Common myeloid progenitor, CD34-positive (primary cell): Measurements from ENCODE around the gene FBXL4.

Experiments used
- CTCF ChIA-PET: fragments of 350-600 bp; sonication (Branson Sonifier 250); formaldehyde crosslinking; loops from one replicate; lab custom pipeline; 2021; ENCODE audit warnings: antibody characterized with exemption; lab: Charles Lee
- POLR2A ChIA-PET: fragments of 350-600 bp; sonication (Branson Sonifier 250); formaldehyde crosslinking; loops from one replicate; lab custom pipeline; 2021; ENCODE audit warnings: antibody characterized with exemption; lab: Charles Lee
- DNase-seq, 3 donors: peaks; one replicate each; pipeline versions ENCODE4 v3.0.0 to v3.0.0-alpha.2; 2013
- H3K27ac ChIP-seq, 2 experiments: 1 replicate in 1 of 2; 2 replicates in 1 of 2; pipeline ENCODE4 v1.7.0; 2013; ENCODE audit warnings: inconsistent platforms in 2 of 2, low read length in 2 of 2, mild to moderate bottlenecking in 2 of 2, low read depth in 1 of 2, moderate library complexity in 1 of 2; ENCODE audit not compliant: severe bottlenecking in 2 of 2, insufficient read depth in 1 of 2, poor library complexity in 1 of 2
- H3K27me3 ChIP-seq, 5 experiments: replicated peaks in 2 of 5; 1 replicate in 3 of 5; 2 replicates in 2 of 5; pipeline versions ENCODE4 v1.6.1 to v1.7.0; 2013; ENCODE audit warnings: low read length in 4 of 5, mild to moderate bottlenecking in 2 of 5, moderate library complexity in 2 of 5, inconsistent platforms in 1 of 5; ENCODE audit not compliant: insufficient read depth in 5 of 5, control insufficient read depth in 4 of 5
- H3K36me3 ChIP-seq, 4 experiments: 1 replicate in 2 of 4; 2 replicates in 2 of 4; pipeline versions ENCODE4 v1.6.1 to v1.7.0; 2013; ENCODE audit warnings: low read length in 3 of 4, control low read depth in 1 of 4, mild to moderate bottlenecking in 1 of 4; ENCODE audit not compliant: control insufficient read depth in 4 of 4, insufficient read depth in 4 of 4
- H3K4me1 ChIP-seq, 4 experiments: 1 replicate in 3 of 4; 2 replicates in 1 of 4; pipeline versions ENCODE4 v1.6.1 to v1.7.1; 2013; ENCODE audit warnings: low read length in 3 of 4, mild to moderate bottlenecking in 3 of 4, control low read depth in 1 of 4, inconsistent platforms in 1 of 4, moderate library complexity in 1 of 4; ENCODE audit not compliant: control insufficient read depth in 4 of 4, insufficient read depth in 4 of 4; ENCODE audit errors: control extremely low read depth in 1 of 4
- H3K4me3 ChIP-seq, 7 experiments: 1 replicate in 4 of 7; 2 replicates in 3 of 7; pipeline versions ENCODE4 v1.5.1 to v1.7.0; 2013; ENCODE audit warnings: mild to moderate bottlenecking in 7 of 7, low read length in 6 of 7, moderate library complexity in 6 of 7, inconsistent platforms in 2 of 7, low read depth in 2 of 7, control low read depth in 1 of 7; ENCODE audit not compliant: insufficient read depth in 4 of 7, control insufficient read depth in 1 of 7; ENCODE audit errors: extremely low read depth in 1 of 7
- H3K9me3 ChIP-seq, 5 experiments: 1 replicate in 4 of 5; 2 replicates in 1 of 5; pipeline versions ENCODE4 v1.6.1 to v1.7.1; 2013; ENCODE audit warnings: low read length in 4 of 5, mild to moderate bottlenecking in 2 of 5, inconsistent platforms in 1 of 5, low read depth in 1 of 5, moderate library complexity in 1 of 5; ENCODE audit not compliant: control insufficient read depth in 4 of 5, insufficient read depth in 2 of 5; ENCODE audit errors: control extremely low read depth in 1 of 5
- WGBS: methylation state at CpG from one replicate; pipeline ENCODE4 v1.1.5; 2013; ENCODE audit not compliant: insufficient coverage; 5-methylcytosine and 5-hydroxymethylcytosine counted together

Gene FBXL4

DNA sequence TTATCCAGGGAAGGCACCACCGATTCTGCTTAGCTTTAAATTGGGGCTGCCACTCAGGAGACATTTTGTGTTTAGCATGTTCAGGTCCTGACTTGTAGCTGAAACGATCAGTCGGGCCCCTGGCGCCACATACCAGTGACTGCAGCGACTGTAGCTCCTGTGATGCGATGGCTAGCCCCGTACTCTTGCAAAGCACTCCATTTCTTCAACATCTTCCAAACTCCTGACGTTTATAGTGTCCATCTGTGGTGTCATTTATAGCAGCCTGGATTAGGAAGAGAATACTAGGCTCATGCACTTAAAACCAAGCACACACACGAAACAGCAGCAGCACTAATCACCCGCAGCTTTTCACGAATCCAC, 100.3 kb downstream of the FBXL4 start:
- peaks cover 2 to 24% (median 16%) of the 10 kb centered on the region in 4 experiments for H3K4me1 ChIP-seq
- H3K27ac ChIP-seq, result no peak overlapping the region
- H3K27me3 ChIP-seq, result peaks cover 33 to 94% (median 60%) of the 10 kb centered on the region in 5 experiments
- H3K4me3 ChIP-seq, result peak overlapping the region in 1 of 7 experiments; percentile 48
- H3K9me3 ChIP-seq, result no peaks in the 10 kb centered on the region
- POLR2A ChIA-PET, result no interaction called here
- CTCF ChIA-PET, result interaction anchor here (1.3 to 2.5 kb wide), 4 partner anchors 11 to 1352 kb away, joined by 3 to 9 read pairs (median 7); no protein-coding TSS in a partner anchor
- 46% methylated on average over 6 of the region's 11 CpGs for WGBS
- DNase-seq, result no peak
- no peaks in the 10 kb centered on the region for H3K36me3 ChIP-seq

DNA sequence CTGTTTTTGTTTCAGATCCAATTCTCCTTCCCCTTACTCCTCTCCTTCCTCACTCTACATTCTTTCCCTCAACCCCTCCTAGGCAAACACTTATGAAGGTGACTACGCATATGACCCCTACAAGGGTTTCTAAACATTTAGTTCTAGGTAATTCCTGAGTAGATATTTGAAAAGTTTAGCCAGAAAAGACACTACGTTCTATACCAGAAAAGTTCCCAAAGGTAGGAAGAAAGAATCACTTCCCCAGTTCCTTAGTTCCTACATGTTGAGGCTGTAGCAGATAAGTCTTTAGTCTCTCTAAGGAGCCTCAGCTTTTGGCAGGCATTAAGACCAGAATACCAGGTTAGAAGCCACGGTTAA, 101.7 kb downstream of the FBXL4 start:
- H3K27me3 ChIP-seq, result peaks cover 35 to 98% (median 68%) of the 10 kb centered on the region in 5 experiments
- WGBS, result 0% methylated on average over 1 of the region's 3 CpGs
- no peaks in the 10 kb centered on the region for H3K36me3 ChIP-seq
- no peak for DNase-seq
- no peak overlapping the region for H3K4me3 ChIP-seq
- H3K27ac ChIP-seq, result no peak overlapping the region
- CTCF ChIA-PET, result interaction anchor here (0.7 to 2.5 kb wide), 6 partner anchors 9 to 1352 kb away, joined by 3 to 9 read pairs (median 3); no protein-coding TSS in a partner anchor
- H3K4me1 ChIP-seq, result peaks cover 2 to 24% (median 16%) of the 10 kb centered on the region in 4 experiments
- POLR2A ChIA-PET, result no interaction called here
- no peaks in the 10 kb centered on the region for H3K9me3 ChIP-seq

DNA sequence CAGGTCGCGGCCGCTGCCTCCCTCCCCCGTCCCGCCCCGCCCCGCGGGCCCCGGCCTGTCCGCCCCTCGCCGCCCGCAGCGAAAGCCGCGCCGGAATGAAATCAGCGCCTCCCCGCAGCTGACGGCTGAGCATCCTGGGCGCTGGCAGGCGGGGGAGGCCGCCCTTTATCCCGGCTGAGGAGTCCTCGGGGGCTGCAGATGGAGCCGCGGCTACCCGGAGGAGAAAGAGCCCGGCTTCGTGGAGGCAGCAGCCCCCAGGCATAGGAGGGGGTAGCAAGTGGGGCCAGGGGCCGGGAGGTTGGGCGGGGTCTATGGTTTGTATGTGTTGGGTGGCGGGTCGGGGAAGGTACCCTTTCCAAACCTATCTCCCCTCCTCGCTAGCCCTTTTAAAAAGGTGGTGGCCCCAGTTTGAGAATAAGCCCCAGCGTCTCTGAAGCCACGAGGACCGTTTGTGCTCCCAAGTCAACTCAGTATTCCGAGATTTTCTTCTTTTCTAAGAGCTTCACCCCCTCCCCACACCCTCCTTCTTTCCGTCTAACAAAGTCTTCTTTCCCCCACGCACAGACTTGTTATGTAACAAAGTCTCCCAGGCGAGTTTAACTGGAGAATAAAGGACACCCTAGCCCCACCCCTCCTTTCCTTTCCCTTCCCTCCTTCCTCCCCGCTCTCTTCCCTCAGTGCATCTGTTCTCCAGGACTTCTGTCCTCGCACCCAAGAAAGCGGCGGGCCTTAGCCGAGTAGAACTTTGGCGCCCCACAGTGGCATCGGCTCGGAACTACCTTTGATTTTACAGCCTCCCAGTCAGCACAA, 102.3 kb downstream of the FBXL4 start:
- Histone ChIP-seq H3K4me3 (peak overlapping the region in 1 of 7 experiments; percentile 19), H3K4me1 (peaks cover 2 to 24% (median 16%) of the 10 kb centered on the region in 4 experiments), H3K27me3 (peaks cover 40 to 99% (median 69%) of the 10 kb centered on the region in 5 experiments), H3K36me3 (no peaks in the 10 kb centered on the region), H3K27ac (no peak overlapping the region), H3K9me3 (no peaks in the 10 kb centered on the region)
- ChIA-PET POLR2A (no interaction called here), CTCF (interaction anchor here (1.0 to 2.5 kb wide), 5 partner anchors 9 to 1352 kb away, joined by 3 to 9 read pairs (median 3); no protein-coding TSS in a partner anchor)
- DNase-seq, result peak; percentile 74 to 83 (median 78)
- under 1% methylated on average over 32 of the region's 50 CpGs for WGBS

DNA sequence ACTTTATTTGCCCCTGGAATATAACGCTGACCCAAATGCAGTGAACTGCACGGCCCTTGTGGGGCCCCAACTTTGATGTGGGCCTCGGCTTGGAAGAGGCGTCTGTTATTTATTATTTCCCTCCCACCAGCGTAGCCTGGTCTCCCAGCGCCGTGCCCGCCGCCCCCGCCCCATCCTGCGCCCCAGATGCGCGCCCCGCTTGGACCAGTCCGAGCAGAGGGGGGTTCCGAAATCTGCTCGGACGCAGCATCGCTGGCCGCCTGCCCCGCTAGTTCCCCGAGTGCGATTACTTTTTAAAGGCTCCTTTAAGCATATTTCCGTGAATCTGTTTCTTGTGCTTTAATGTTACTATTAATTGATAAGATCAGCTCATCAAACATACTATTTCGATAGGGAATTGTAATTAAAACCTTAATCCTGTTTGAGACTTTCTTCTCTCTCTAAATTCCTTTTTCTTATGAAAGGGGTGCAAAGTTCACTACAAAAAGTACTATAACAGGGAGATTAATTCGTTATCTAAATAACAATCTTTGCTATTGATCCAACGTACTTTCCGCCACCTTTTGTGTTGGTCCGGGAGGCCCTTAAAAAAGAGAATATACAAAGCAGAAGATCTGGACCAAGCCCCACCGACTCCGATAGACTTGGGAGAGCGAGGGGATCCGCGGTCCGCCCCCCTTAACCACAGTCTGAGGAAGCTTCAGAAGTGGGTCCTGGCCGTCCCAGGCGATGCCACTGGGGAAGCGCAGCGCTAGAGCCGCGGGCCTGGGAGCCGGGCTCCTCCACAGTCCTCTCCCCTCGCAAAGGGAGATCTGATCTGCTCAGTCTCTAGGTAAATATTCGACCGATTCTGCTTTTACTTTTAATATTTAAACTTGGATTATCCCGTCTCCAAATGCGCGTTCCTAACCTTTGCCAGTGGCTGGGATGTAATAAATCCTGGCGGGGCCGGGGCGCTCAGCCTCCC, 103.2 kb downstream of the FBXL4 start:
- DNase-seq, result no peak
- Histone ChIP-seq H3K4me3 (peak overlapping the region in 1 of 7 experiments; percentile 19), H3K27ac (no peak overlapping the region), H3K36me3 (no peaks in the 10 kb centered on the region), H3K27me3 (peaks cover 42 to 100% (median 73%) of the 10 kb centered on the region in 5 experiments), H3K4me1 (peaks cover 2 to 24% (median 16%) of the 10 kb centered on the region in 4 experiments), H3K9me3 (no peaks in the 10 kb centered on the region)
- CTCF ChIA-PET, result interaction anchor here (1.5 to 1.6 kb wide), 2 partner anchors 15 to 75 kb away, joined by 3 to 4 read pairs; no protein-coding TSS in a partner anchor
- POLR2A ChIA-PET, result no interaction called here
- 6% methylated on average over 34 of the region's 51 CpGs for WGBS

DNA sequence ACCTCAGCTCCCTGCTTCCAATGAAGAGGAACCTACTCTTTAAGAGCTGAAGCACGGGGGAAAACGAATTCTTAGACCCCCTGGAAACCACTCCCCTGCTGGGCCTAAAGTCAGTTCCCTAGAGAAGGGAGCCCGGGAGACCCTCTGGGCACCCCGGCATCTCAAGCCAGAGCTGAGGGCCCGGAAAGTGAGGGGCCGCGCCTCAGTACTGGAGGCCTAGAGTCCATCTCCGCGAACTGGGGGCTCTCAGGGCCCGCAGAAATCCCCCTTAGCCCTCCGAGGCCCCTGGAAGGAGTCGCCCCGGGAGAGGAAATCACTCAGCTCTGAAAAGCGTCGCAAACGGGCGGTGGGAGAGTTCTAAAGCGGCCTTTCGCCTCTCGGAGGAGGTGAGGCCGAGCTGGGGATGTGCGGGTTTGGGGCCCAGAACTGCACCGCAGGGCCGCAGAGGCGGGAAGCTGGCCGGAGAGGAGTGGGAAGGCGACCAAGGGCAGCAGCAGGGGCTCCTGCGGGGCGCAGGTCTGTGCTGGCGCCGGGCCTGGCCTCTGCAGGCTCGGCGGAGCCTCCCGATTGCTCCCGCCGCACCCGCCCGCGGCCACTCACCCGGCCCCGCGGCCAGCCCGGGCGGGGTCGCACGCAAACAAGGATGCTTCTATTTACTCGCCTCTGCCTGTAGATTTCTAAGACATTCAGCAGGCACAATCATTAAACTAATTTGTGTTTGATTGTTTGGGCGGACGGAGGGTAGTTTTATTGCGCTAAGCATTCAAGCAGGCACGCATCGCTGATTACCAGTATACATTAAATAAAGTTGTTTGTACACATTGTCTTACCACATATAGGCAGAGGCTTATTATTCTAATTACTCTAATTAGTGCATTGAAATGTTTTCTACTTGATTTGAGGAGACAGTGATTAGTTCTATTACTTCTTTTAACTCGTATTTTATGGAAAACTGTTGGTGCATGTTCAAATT, 104.2 kb downstream of the FBXL4 start:
- Histone ChIP-seq H3K9me3 (no peaks in the 10 kb centered on the region), H3K36me3 (no peaks in the 10 kb centered on the region), H3K4me1 (peaks cover 0 to 19% (median 13%) of the 10 kb centered on the region in 4 experiments), H3K4me3 (peak overlapping the region in 1 of 7 experiments; percentile 19), H3K27me3 (peaks cover 42 to 100% (median 69%) of the 10 kb centered on the region in 5 experiments), H3K27ac (no peak overlapping the region)
- WGBS, result 3% methylated on average over 41 of the region's 53 CpGs
- POLR2A ChIA-PET, result no interaction called here
- DNase-seq, result no peak
- CTCF ChIA-PET, result interaction anchor here (0.9 to 1.1 kb wide), 4 partner anchors 8 to 276 kb away, joined by 3 to 5 read pairs (median 3); partner anchors contain the start of gene POU3F2
